HG03439 (cell line): ENCODE results near the gene ITGB2.

Experiments
- ATAC-seq: cut with Tn5 transposase; IDR thresholded peaks from one replicate; pipeline ENCODE4 v1.9.1; 2021; ENCODE audit warnings: mild to moderate bottlenecking, moderate library complexity; ENCODE audit not compliant: unreplicated experiment

Gene ITGB2

DNA sequence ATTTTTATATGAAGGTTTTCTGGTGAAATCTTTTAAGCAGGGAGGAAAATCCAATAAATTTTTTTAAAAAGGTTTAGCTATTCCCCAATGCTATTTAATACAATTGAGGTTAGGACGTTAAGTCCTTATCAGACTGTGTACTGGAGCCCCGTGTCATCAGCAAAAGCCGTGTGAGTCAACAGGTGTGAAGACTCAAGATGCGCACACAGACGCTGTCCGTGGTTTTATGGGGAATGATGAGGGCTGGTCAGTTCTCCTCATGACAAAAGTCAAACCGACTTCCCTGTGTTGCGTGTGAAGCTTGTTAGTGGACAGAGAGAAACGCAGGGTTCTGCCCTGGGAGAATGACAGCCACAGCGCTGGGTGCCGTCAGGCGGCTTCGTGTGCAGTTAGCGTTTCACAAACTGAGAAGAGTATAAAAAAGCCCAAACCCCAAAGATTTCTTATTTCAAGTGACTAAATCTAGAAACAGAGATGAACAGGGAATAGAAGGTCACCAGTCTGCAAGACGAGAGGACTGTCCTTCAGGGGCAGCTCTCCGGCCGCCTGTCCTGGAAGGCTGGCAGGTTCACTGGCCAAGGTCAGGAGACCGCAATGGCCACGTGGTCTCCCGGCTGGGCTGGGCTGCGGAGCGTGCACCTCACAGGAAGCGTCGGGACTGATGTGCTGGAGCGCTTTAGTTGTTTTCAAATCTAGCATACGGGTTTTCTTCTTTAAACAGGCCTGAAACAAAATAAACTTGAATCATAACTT, 69.6 kb downstream of the ITGB2 start:
- ATAC-seq = no peak

- ATAC-seq = no peak
Observed at GRCh38 chr21:44850208-44850800, 70.4 kb downstream of the ITGB2 start.

- ATAC-seq = no peak
Observed at GRCh38 chr21:44849616-44850130, 71.0 kb downstream of the ITGB2 start.

- no peak for ATAC-seq
Observed at GRCh38 chr21:44848821-44849521, 71.7 kb downstream of the ITGB2 start.

DNA sequence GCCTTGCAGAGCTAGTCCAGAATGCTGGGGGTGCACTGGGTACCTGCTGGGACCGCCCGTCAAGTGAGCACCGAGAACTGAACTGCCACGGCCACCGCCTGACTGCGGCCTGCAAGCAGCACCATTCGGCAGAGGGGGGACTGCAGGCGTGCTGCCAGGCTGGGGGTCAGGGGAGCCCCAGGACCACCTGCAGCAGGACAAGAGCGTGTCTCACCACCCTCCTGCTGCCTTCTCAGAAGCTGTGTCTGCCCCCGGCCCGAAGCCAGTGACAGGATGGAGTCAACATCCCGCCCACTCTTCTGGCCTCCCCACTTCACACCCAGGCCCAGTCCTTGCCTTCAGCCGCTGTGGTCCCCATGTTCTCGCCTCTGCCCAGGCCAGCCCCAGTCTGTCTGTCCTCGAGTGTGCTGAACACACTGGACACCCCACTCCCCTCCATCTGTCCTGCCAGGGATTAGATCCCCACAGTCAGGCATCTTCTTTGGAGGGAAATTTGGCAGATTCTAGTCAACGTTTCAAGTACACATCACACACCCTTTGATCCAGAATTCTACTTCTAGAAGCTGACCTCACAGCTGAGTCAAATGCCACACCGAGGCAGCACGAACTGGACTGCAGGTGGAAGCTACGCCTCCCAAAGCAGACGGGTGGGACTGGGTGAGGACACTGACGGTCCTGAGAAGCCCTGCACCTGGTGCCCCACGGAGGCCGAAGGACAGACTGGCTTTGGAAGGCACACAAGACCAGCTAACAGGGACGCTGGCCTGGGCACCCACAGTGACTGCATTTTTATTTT, 73.2 kb downstream of the ITGB2 start:
- ATAC-seq = no peak

GRCh38 chr21:44846485-44847260, 74.0 kb downstream of the ITGB2 start:
- no peak for ATAC-seq

DNA sequence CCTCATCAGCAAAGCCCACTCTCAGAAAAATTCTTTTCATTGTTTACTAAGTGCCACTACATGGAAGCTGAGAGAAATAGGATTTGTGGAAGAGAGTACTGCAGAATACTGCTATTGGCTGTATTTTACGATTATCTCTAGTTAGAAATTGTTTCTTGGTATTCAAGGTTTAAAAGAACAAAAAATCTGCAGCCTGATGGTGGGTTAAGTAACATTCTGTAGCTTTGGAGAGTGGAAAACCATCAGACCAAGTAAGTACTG, 74.5 kb downstream of the ITGB2 start:
- ATAC-seq = no peak

- ATAC-seq = no peak
Observed at GRCh38 chr21:44845418-44846223, 75.1 kb downstream of the ITGB2 start.

DNA sequence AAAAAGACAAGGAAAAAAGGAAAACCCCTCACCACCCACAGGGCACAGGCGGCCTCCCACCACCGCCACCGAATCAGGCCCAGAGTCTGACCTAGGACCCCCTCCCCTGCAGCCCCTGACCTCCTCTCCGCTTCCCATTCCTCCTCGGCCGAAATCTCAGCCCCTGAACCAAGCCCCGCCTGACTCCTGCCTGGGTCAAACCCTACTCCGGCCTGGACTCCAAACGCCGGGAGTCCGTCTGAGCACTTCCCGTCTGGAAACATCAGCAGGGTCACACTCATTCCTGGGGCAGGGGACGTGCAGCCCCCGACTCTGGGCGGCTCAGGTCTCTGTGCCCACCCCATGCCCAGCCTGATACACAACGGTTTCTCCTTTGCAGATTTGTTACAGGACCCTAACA, 76.4 kb downstream of the ITGB2 start:
- ATAC-seq = no peak

DNA sequence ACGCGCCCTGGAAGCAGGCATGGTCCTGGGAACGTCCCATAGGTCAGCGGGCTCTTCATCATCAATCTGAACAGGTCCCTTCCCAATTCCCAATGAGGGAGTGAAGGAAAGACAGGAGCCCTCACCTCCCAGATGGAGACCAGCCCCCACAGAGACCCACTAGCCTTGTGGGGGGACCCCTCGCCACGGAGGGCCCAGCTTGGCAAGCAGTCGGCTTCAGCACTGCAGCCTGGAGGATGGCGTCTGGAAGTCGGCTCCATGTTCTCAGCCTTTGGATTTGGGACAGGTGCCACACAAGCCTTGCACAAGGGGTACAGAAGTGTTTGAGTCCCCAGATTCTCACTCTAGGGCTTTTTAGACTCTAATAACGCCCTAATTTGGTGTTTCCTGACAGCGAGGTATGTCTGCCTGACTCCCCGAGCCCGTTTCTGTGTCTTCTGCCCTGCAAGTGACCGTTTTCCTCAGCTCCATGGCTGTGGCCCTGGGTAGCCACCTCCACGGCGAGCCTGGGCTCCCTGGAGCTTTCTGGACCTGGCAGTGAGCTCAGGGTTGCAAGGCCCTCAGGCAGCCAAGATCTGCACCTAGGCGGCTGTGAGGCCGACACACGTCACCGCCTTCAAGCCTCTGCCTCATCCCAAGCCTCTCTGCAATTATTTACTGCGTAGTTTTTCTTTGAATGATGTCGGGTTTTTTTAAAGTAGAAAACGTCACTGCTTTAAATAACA, 77.8 kb downstream of the ITGB2 start:
- ATAC-seq = no peak

GRCh38 chr21:44842087-44842486, 78.6 kb downstream of the ITGB2 start:
- no peak for ATAC-seq

- ATAC-seq = no peak
Observed at GRCh38 chr21:44840771-44841170, 79.9 kb downstream of the ITGB2 start.

- ATAC-seq = no peak
Observed at GRCh38 chr21:44838951-44839350, 81.7 kb downstream of the ITGB2 start.

DNA sequence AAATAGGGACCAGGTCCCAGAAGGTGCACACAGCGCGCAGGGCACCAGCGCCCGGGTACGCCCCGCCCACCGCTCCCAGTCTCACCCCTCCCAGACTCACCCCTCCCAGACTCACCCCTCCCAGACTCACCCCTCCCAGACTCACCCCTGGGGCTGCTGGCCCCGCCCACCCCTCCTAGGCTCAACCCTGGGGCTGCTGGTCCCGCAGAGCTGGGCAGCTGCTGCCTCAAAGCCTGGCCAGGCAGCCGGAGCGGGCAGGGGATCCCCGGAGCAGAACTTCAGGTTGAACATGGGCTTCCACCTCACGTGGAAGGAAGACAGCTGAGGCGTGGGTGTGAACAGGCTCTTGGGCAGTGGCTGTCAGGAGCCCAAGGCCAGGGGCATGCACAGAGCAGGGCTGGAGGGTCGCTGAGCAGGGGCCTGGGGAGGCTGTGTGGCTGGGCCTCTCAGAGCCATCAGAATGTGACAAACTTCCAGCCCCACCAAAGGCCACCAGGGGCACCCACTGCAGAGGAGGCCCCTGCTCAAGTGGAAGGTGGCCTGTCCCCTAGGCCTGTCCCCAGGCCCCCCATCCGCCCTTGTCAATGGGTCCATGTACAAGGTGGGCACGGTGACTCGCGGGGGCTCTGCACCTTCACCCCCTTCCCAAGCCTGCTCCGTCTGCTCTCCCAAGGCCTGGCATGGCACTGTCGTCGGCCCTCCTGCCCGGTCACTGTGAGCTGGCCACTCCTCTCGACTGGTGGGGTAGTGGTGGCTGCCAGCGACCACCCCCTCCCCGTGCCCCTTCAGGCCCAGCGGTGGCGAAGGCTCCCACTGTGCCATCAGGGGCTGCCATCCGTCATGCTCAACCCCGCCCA, 82.4 kb downstream of the ITGB2 start:
- no peak for ATAC-seq

GRCh38 chr21:44837537-44837936, 83.2 kb downstream of the ITGB2 start:
- ATAC-seq = no peak

DNA sequence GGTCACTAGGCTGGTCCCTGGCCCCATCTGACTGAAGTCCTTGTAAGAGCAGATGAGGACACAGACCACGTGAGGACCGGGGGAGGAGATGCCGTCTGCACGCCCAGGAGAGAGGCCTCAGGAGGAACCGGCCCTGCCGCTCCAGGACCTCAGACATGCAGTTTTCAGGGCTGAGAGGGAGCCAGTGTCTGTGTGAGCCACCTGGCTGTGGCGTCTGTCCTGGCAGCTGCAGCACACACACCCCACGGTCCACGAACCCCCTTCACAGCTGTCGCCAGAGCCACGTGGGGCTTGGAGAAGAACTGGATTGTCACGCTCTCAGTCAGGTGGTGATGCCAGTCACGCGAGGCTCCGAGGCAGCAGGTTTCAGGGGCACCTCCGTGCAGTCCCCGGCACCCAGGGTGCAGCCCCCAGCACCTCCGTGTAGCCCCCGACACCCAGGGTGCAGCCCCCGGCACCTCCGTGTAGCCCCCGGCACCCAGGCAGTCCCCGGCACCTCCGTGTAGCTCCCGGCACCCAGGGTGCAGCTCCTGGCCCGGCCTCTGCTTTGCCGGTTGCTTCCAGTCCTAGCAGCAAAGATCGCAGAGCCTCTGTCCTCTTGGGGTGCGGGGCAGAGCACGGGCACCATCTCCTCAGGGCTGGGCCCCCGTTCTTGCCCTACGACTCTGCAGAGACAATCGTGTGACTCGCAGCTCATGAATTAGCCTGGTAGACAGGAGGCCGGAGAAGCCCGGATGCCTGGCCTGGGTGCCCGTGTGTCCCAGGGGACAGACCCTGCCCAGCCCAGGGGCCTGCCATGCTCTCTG, 83.8 kb downstream of the ITGB2 start:
- ATAC-seq = no peak

DNA sequence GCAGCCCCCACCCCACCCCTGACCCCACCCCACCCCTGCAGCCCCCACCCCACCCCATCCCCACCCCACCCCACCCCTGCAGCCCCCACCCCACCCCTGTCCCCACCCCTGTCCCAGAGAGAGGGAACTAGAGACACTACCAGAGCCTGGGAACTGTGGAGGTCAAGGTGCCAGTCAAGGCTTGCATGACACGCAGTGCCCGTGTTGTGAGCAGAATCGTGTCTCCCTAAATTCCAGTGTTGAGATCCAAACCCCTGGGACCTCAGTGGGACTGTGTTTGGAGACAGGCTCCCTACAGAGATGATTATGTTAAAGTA, 84.4 kb downstream of the ITGB2 start:
- no peak for ATAC-seq
